HepG2 (cell line): ENCODE data around the gene SEC14L1. TPM values are rescaled to one million over a fixed set of nuclear protein-coding genes. Genes with fewer than 3 reads are reported as not detected.

Source experiments
- POLR2G ChIP-seq: fragments of 200-400 bp; formaldehyde crosslinking; IDR thresholded peaks from 2 replicates; pipeline ENCODE4 v1.6.1; 2018; ENCODE audit warnings: mild to moderate bottlenecking, low read depth, low read length, moderate library complexity
- SOX5 ChIP-seq: IDR thresholded peaks from 2 replicates; pipeline ENCODE4 v1.6.1; 2016; ENCODE audit warnings: borderline replicate concordance
- ZNF776 ChIP-seq: sonication (generic); formaldehyde crosslinking; IDR thresholded peaks from 2 replicates; pipeline ENCODE4 v1.4.0; 2020; ENCODE audit warnings: mild to moderate bottlenecking, missing genetic modification reagents
- polyA plus RNA-seq, 8 experiments: library from polyadenylated mRNA; depleted of rRNA in 3 of 8; stranded (reverse) in 7 of 8; unstranded in 1 of 8; fragments of >200 nt; fragmentation: Illumina TruSeq in 4 of 8; extraction: Trizol in 4 of 8; gene quantifications; 2 replicates each; pipeline versions ENCODE4 v1.2.1 to v1.2.3, GENCODE V29; 2011 to 2016; ENCODE audit warnings: low read depth in 4 of 8, missing spikeins in 1 of 8, mixed read lengths in 1 of 8; ENCODE audit not compliant: insufficient read depth in 1 of 8
- total RNA-seq, 5 experiments: library from RNA; depleted of rRNA; stranded (reverse); fragments of >200 nt; fragmentation: Illumina TruSeq; extraction: Trizol; gene quantifications; 2 replicates each; pipeline ENCODE4 v1.2.3, GENCODE V29; 2016; ENCODE audit warnings: low read depth in 1 of 5
- TF ChIP-seq, protein P1 (sequence below): sonication (generic); formaldehyde crosslinking; IDR thresholded peaks from 2 replicates; pipeline ENCODE4 v1.5.0; 2020; ENCODE audit warnings: missing genetic modification reagents, mild to moderate bottlenecking, borderline replicate concordance
- TF ChIP-seq, protein P2 (sequence below): IDR thresholded peaks from 2 replicates; pipeline ENCODE4 v1.6.1; 2016; ENCODE audit warnings: low read depth
- TF ChIP-seq, protein P3 (sequence below): IDR thresholded peaks from 2 replicates; pipeline ENCODE4 v1.4.0; 2020; ENCODE audit warnings: mild to moderate bottlenecking, missing genetic modification reagents

Gene SEC14L1
- total and polyA plus RNA-seq, 2 of the 13 experiments (the other 11 are each of a cell fraction or from before 2014, with no cell fraction given): 26.3 to 43.9 TPM

DNA sequence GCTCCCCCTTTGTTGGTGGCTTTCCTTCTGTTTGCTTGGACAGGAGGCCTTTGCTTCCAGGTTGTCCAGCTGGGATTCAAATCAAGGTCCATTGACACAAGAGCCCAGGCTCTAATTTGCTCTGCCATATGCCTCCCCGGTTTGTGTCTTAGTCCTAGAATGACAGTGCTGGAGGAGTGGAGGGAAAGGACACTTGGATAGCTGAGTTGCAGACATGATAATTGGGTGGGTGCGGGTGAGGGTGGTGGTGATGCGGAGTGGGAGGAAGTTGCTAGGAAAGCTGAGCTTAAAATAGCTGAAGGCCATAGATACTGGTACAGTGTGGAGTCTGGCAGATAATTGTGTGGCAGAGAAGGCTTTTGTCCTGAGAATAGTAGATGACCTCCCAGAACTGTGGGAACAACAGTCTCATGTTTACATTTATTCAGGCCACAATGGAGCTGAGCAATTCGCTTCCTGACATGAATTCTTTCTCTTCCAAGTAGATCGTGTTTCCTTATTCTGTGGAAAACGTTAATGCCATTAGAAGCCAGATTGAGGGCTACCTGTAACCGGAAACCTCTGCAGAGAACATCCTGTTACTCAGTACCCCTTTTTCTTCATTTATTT lies 23.8 kb downstream of the SEC14L1 start (continued):
- TF ChIP-seq, protein P1, sequence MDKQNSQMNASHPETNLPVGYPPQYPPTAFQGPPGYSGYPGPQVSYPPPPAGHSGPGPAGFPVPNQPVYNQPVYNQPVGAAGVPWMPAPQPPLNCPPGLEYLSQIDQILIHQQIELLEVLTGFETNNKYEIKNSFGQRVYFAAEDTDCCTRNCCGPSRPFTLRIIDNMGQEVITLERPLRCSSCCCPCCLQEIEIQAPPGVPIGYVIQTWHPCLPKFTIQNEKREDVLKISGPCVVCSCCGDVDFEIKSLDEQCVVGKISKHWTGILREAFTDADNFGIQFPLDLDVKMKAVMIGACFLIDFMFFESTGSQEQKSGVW: no peak
- TF ChIP-seq POLR2G (no peak), SOX5 (CRISPR knock-in tag) (peak; percentile 65; the same call in 1 of the 2 replicates), ZNF776 (CRISPR knock-in tag) (no peak)
- TF ChIP-seq, protein P2, sequence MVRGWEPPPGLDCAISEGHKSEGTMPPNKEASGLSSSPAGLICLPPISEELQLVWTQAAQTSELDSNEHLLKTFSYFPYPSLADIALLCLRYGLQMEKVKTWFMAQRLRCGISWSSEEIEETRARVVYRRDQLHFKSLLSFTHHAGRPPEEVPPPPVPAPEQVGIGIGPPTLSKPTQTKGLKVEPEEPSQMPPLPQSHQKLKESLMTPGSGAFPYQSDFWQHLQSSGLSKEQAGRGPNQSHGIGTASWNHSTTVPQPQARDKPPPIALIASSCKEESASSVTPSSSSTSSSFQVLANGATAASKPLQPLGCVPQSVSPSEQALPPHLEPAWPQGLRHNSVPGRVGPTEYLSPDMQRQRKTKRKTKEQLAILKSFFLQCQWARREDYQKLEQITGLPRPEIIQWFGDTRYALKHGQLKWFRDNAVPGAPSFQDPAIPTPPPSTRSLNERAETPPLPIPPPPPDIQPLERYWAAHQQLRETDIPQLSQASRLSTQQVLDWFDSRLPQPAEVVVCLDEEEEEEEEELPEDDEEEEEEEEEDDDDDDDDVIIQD: no peak
- TF ChIP-seq, protein P3, sequence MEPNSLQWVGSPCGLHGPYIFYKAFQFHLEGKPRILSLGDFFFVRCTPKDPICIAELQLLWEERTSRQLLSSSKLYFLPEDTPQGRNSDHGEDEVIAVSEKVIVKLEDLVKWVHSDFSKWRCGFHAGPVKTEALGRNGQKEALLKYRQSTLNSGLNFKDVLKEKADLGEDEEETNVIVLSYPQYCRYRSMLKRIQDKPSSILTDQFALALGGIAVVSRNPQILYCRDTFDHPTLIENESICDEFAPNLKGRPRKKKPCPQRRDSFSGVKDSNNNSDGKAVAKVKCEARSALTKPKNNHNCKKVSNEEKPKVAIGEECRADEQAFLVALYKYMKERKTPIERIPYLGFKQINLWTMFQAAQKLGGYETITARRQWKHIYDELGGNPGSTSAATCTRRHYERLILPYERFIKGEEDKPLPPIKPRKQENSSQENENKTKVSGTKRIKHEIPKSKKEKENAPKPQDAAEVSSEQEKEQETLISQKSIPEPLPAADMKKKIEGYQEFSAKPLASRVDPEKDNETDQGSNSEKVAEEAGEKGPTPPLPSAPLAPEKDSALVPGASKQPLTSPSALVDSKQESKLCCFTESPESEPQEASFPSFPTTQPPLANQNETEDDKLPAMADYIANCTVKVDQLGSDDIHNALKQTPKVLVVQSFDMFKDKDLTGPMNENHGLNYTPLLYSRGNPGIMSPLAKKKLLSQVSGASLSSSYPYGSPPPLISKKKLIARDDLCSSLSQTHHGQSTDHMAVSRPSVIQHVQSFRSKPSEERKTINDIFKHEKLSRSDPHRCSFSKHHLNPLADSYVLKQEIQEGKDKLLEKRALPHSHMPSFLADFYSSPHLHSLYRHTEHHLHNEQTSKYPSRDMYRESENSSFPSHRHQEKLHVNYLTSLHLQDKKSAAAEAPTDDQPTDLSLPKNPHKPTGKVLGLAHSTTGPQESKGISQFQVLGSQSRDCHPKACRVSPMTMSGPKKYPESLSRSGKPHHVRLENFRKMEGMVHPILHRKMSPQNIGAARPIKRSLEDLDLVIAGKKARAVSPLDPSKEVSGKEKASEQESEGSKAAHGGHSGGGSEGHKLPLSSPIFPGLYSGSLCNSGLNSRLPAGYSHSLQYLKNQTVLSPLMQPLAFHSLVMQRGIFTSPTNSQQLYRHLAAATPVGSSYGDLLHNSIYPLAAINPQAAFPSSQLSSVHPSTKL (CRISPR knock-in tag): 0 out of 2 replicates have a peak, but pooled peaks have one; percentile 25
